GM18499 (cell line): ENCODE data around the gene IFNW1.

Experiments used
- ATAC-seq: cut with Tn5 transposase; IDR thresholded peaks from one replicate; pipeline ENCODE4 v1.9.1; 2021; ENCODE audit warnings: moderate number of reproducible peaks; ENCODE audit not compliant: insufficient read depth, unreplicated experiment

Gene IFNW1

DNA sequence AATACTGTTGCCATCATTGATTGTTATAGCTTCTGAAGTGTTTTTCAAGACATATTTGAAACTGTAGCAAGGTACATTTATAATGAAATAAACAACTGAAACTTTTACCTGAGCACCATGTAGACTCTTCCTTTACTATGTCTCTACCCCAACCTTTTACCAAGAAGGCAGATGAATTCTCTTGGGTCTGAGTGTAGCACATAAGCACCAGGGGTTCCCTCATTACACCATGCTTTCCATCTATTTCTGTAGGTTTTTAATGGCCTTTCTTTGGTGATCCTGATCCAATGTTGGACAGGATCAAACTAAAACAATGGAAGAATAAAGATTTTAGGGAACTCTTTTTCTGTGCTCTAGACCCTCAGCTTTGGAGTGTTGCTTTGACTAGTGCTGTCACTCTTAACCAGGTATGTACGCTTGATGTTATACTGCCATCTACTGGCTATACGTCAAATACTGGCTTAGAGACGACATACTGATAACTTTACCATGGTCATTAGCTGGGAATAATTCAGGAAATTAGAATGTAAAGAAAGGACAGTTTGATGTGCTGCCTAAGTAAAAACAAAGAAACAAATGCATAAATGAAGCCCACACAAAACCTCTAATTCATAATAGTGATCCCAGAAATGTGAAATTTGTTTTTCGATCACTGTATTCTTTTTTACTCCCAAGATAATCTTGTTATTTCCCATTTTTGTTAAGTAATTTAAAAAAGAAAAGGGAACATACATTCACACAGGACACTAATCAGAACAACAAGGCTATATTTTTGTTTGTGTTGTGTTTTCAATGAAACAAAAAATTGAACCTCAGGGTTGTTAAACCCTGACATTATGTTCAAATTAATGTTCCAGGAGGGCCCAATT, 30.7 kb downstream of the IFNW1 start:
- no peak for ATAC-seq

DNA sequence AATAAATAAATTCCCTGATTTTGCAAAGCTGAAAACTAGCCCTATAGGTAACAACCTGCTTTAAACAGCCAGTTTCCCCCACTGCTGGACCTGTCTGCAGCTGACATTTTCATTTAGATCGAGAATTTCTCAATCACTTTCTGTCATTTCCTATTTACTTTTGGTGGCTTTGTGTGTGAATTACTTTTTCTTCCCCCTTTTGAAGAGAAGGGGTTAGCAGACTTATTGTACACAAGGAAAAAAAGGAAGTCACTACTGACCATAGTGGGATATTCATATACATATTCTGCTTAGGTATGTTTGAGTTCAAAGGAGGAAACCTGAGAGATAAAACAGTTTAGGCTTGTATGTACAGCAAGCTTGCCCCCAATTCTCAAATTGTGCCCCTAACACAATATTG, 36.8 kb downstream of the IFNW1 start:
- ATAC-seq, result no peak

DNA sequence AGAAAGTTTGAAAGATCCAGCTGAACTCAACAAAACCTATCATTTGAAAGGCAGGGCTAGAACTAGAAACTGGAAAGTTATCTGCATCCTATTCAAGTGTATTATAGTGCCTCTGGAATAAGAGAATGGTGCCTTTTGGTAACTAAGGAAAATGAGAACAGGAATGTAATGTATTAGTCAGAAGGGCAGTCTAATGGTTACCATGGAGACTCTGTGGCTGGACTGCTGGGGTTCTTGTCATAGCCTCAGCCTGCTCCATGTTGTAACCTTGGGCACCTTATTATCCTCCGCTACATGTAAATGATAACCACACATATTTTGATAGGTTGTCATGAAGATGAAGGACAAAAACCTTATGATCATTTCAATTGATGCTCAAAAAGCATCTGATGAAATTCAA, 39.3 kb downstream of the IFNW1 start:
- ATAC-seq, result no peak

DNA sequence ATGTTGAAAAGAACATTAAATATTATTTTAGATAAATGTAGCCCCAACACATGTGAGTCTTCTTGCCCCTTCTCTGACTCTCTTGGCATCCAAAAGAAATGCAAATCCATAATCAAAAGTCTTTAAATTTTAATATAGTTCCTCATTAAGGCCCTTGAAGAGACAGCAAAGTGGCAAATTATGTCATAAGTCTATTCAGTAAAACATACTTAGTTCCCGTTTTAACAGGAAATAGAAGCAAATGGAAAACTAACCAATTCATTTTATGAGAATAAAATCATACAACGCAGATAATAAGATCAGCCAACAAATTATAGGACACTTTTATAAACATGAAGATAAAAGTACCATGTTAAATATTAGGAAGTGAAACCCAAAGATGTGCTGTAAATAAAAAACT, 43.8 kb downstream of the IFNW1 start:
- ATAC-seq, result no peak

DNA sequence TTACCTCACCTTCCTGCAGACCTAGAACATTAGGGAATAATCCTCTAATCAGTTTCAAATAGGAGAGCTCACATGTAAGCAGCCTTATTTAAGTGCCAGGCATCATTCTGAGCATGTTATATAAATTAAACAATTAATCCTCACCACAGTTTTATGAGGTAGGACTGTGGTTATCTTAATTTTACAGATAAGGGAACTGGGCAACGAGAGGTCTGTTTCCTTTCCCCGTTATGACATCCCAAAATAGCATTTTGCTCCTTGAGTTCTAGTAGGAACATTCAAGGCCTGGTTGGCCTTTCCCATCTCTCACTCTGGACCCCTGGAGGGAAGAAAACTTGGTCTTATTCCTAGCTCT, 44.8 kb downstream of the IFNW1 start:
- ATAC-seq, result no peak

DNA sequence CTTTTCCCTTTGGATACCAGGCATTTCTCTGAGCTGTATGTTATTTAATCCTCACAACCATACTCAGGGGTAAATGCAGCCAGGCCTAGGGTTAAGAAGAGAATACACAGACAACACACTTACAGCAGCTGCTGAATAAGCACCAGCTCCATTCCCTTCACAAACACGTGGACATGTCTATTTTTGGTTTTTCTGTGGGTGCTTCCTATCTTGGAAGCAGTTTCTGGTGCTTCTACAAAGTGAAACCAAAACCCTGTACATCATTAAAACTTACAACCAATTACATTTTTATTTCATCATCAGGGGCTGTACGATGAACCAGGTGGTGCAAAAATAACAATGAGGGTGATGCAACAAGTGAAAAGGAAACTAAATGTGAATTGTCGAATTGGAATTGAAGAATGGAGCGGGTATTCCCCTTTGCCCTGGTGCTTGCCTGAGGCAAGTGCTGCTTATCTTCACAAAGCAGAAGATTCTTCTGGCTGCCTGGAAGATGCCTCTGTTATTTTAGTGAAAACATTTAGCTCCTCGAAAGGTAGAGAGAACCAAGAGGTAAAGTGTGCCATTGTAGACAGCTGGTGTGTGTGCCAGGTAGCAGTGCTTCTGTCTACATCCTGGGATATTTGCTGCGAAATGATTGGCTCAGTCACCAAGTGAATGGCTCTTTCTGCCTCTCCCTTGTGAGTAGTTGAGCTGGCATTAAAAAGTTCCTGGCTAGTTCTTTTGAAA, 45.3 kb downstream of the IFNW1 start:
- ATAC-seq, result peak; percentile 67

DNA sequence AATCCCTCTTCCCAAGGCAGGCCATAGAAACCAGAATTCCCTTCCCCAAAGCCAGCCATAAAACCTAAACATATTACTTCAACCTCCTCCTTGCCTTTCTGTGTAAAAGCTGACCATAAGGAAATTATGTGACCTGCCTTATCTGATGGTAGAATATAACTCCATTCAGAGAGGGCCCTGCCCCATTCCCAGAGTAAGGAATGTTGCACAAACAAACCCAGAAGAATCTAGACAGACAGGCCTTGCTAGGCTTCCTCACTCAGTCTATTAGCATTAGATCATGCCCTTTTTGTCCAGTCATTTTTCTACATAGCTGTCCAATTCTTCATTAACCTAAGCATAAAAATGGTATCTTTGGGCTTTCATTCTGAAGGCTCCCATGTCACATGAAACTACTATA, 46.1 kb downstream of the IFNW1 start:
- no peak for ATAC-seq
